Heart right ventricle (tissue), 16 donors: ENCODE data around the gene EPHB6. TPM values are rescaled to one million over a fixed set of nuclear protein-coding genes. Genes with fewer than 3 reads are reported as not detected.

ENCODE experiments used
- ATAC-seq, 8 donors: fragments of 200-7000 bp; cut with Tn5 transposase; one replicate each; pipeline ENCODE4 v1.9.1; 2020; ENCODE audit warnings: mild to moderate bottlenecking in 8 of 8, moderate library complexity in 8 of 8, moderate number of reproducible peaks in 1 of 8
- DNase-seq, 2 donors: peaks; one replicate each; pipeline ENCODE4 v3.0.0-alpha.2; 2020
- H3K27ac ChIP-seq, 10 donors: fragments of 200-600 bp; sonication (generic) in 2 of 10; one replicate each; pipeline versions ENCODE4 v1.5.0 to v1.8.0; 2020 to 2022; ENCODE audit warnings: mild to moderate bottlenecking in 3 of 10
- H3K27me3 ChIP-seq, 7 donors: fragments of 200-600 bp; one replicate each; pipeline ENCODE4 v1.8.0; 2021 to 2022; ENCODE audit warnings: mild to moderate bottlenecking in 2 of 7
- H3K36me3 ChIP-seq, 9 donors: fragments of 200-600 bp; sonication (generic) in 1 of 9; one replicate each; pipeline versions ENCODE4 v1.5.0 to v1.8.0; 2020 to 2022; ENCODE audit warnings: mild to moderate bottlenecking in 2 of 9
- H3K4me1 ChIP-seq, 9 donors: fragments of 200-600 bp; sonication (generic) in 1 of 9; one replicate each; pipeline versions ENCODE4 v1.5.0 to v1.8.0; 2020 to 2022; ENCODE audit warnings: mild to moderate bottlenecking in 4 of 9
- H3K4me3 ChIP-seq, 10 donors: fragments of 200-600 bp; sonication (generic) in 2 of 10; one replicate each; pipeline versions ENCODE4 v1.5.0 to v1.8.0; 2020 to 2022; ENCODE audit warnings: mild to moderate bottlenecking in 7 of 10, moderate library complexity in 2 of 10
- H3K9me3 ChIP-seq, 11 donors: fragments of 200-600 bp in 10 of 11; sonication (generic) in 2 of 11; one replicate each; pipeline versions ENCODE4 v1.5.0 to v1.8.0; 2013 to 2022; ENCODE audit warnings: mild to moderate bottlenecking in 2 of 11, control low read depth in 1 of 11, moderate library complexity in 1 of 11
- CTCF ChIP-seq, 9 donors: fragments of 200-600 bp; sonication (generic) in 2 of 9; IDR thresholded peaks; one replicate each; pipeline versions ENCODE4 v1.5.0 to v1.8.0; 2021 to 2022; ENCODE audit warnings: antibody characterized with exemption in 9 of 9, mild to moderate bottlenecking in 5 of 9, moderate library complexity in 1 of 9
- WGBS, 2 donors: extraction: QIAGEN DNeasy Blood & Tissue Kit; methylation state at CpG; one replicate each; pipeline ENCODE4 v1.1.7; 2013; ENCODE audit warnings: inconsistent platforms in 1 of 2; 5-methylcytosine and 5-hydroxymethylcytosine counted together
- intact Hi-C, 10 donors: fragments of 100-400 bp; cut with DNase I; formaldehyde crosslinking; loops; one replicate each; pipeline versions ENCODE4 v1.11.1 to v1.14.2; 2022
- polyA plus RNA-seq, 2 donors: library from polyadenylated mRNA; stranded (reverse); fragments of 200-250 nt; gene quantifications; one replicate each; pipeline ENCODE4 v1.2.3, GENCODE V29; 2013
- total RNA-seq, 10 donors: library from RNA; stranded (reverse); fragmentation: NEBNext Ultra II Directional in 3 of 10; extraction: Animal tissue kit (Norgen Biotek cat#: 25700) in 3 of 10; gene quantifications; one replicate each; pipeline versions ENCODE4 v1.2.1 to v1.2.4, GENCODE V29; 2021 to 2023
- donor health status: Arrhythmogenic right ventricular cardiomyopathy.
- donor health status: ischemic (EF 13 %, LVEDD 7.1; RV severe dilation, severe dysfunction).
- donor health status: healthy with polysubstance abuse.
- donor health status: DM: no; HTN: yes; CAD: no.
- donor health status: DM: no; HTN: no; CAD: no.
- donor health status: ischemic (EF 25% LVEDD 6.9; RV normal size, moderate dysfunction).
- donor health status: ischemic (EF 25% LVEDD 5.7; RV mildly dilated, moderate dysfunction).
- donor health status: healthy.
- donor health status: DM: yes; HTN: yes; CAD: no.
- donor health status: Ischemic cardiomyopathy.
- donor health status: ischemic (EF 35%, LVEDD 5.7; RV mildly dilated, moderate dysfunction).
- donor health status: nonischemic (EF 11% LVEDD 7.7; RV severe dilation, severe dysfunction).
- donor health status: DM: yes; HTN: yes; CAD: no.
- donor health status: PGD.
- donor health status: ischemic (EF 29% LVEDD 5.4; RV normal size, mild dysfunction).
- donor health status: nonischemic (EF 23%, LVEDD 6.1; RV moderate dilation, normal function).

EPHB6 gene
- total and polyA plus RNA-seq, 12 donors = 0.55 to 14.9 (median 2.6) TPM

GRCh38 chr7:142819530-142819929 lies 35.3 kb upstream of the EPHB6 start:
- intact Hi-C loops = no loop called here
- ATAC-seq (no peak), DNase-seq (no peak)
- Histone ChIP-seq H3K4me1 (no peaks in the 10 kb centered on the region), H3K4me3 (no peak overlapping the region), H3K27ac (no peak overlapping the region), H3K36me3 (no peaks in the 10 kb centered on the region), H3K27me3 (peaks cover 0 to 55% (median 23%) of the 10 kb centered on the region in 7 donors), H3K9me3 (peaks cover 0 to 27% (median 0%) of the 10 kb centered on the region in 11 donors)
- 75 to 79% methylated on average over 5 of the region's 5 CpGs for WGBS, 2 donors
- no peak for TF ChIP-seq CTCF (IDR thresholded peaks at IDR 0.05)

GRCh38 chr7:142822714-142823113 lies 32.2 kb upstream of the EPHB6 start:
- no peak for TF ChIP-seq CTCF (IDR thresholded peaks at IDR 0.05)
- DNase-seq = no peak
- no peaks in the 10 kb centered on the region for H3K36me3 ChIP-seq
- intact Hi-C loops = no loop called here
- no peak overlapping the region for H3K4me3 ChIP-seq
- no peak overlapping the region for H3K27ac ChIP-seq
- no peak for ATAC-seq
- H3K9me3 ChIP-seq = peaks cover 0 to 27% (median 0%) of the 10 kb centered on the region in 11 donors
- WGBS, 2 donors = 0% methylated on average over 1 of the region's 1 CpG
- H3K4me1 ChIP-seq = no peaks in the 10 kb centered on the region
- H3K27me3 ChIP-seq = peaks cover 0 to 41% (median 12%) of the 10 kb centered on the region in 7 donors

GRCh38 chr7:142827951-142828500 lies 26.9 kb upstream of the EPHB6 start:
- 48 to 62% methylated on average over 1 of the region's 1 CpG for WGBS, 2 donors
- H3K27ac ChIP-seq = no peak overlapping the region
- no peaks in the 10 kb centered on the region for H3K36me3 ChIP-seq
- H3K4me3 ChIP-seq = no peak overlapping the region
- DNase-seq (no peak), ATAC-seq (no peak)
- peaks cover 0 to 29% (median 11%) of the 10 kb centered on the region in 7 donors for H3K27me3 ChIP-seq
- no peaks in the 10 kb centered on the region for H3K4me1 ChIP-seq
- peaks cover 0 to 9% (median 0%) of the 10 kb centered on the region in 11 donors for H3K9me3 ChIP-seq
- no peak for TF ChIP-seq CTCF (IDR thresholded peaks at IDR 0.05)
- intact Hi-C loops = no loop called here

GRCh38 chr7:142832417-142832816 lies 22.5 kb upstream of the EPHB6 start:
- H3K36me3 ChIP-seq = no peaks in the 10 kb centered on the region
- WGBS, 2 donors = 72 to 77% methylated on average over 2 of the region's 2 CpGs
- H3K27me3 ChIP-seq = peaks cover 0 to 18% (median 5%) of the 10 kb centered on the region in 7 donors
- H3K9me3 ChIP-seq = no peaks in the 10 kb centered on the region
- DNase-seq (no peak), ATAC-seq (no peak)
- no peaks in the 10 kb centered on the region for H3K4me1 ChIP-seq
- no peak overlapping the region for H3K4me3 ChIP-seq
- no peak for TF ChIP-seq CTCF (IDR thresholded peaks at IDR 0.05)
- intact Hi-C loops = loop anchor here in 1 of 10 donors (10.0 kb wide), 1 partner anchor 62 kb away; no protein-coding TSS in a partner anchor
- no peak overlapping the region for H3K27ac ChIP-seq
